Ovary (tissue), 3 donors: ENCODE data around the gene PBXIP1.

Experiments used
- POLR2A ChIP-seq: fragments of 450-650 bp; IDR thresholded peaks from one replicate; pipeline ENCODE4 v1.6.1; 2017; ENCODE audit warnings: antibody characterized with exemption, mild to moderate bottlenecking, moderate library complexity
- TF ChIP-seq, protein P1 (sequence below), 3 donors: fragments of 450-650 bp in 2 of 3; fragments of 200-600 bp in 1 of 3; IDR thresholded peaks; one replicate each; pipeline versions ENCODE4 v1.5.1 to v1.8.0; 2016 to 2022; ENCODE audit warnings: antibody characterized with exemption in 3 of 3, mild to moderate bottlenecking in 1 of 3
- donor health status: DM: no; HTN: no; CAD: no.

DNA sequence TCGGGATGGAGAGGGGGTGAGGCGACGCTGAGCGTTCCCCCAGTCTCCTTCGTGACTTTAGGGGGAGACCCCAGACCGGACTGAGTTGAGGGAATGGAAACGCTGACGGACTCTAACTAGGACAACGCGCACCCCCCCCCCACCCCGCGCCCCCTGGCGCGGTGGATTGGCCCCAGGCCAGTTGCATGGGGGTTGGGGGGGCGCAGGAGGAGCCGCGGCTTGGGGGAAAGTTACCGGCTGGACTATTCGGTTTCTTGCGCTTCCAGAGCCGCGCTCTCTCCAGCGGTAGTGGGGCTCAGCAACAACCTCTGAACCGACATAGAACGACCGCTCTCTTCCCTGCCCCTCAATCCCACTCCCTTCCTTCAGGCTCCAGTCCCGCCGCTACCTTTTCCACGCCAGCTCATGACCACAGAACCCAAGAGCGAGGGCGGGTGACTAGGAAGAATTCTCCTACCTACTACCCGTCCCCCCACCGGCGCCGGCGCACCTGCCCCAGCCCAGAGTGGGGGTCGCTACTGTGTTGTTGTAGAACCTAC is 47.4 kb upstream of the PBXIP1 start:
- TF ChIP-seq, protein P1, sequence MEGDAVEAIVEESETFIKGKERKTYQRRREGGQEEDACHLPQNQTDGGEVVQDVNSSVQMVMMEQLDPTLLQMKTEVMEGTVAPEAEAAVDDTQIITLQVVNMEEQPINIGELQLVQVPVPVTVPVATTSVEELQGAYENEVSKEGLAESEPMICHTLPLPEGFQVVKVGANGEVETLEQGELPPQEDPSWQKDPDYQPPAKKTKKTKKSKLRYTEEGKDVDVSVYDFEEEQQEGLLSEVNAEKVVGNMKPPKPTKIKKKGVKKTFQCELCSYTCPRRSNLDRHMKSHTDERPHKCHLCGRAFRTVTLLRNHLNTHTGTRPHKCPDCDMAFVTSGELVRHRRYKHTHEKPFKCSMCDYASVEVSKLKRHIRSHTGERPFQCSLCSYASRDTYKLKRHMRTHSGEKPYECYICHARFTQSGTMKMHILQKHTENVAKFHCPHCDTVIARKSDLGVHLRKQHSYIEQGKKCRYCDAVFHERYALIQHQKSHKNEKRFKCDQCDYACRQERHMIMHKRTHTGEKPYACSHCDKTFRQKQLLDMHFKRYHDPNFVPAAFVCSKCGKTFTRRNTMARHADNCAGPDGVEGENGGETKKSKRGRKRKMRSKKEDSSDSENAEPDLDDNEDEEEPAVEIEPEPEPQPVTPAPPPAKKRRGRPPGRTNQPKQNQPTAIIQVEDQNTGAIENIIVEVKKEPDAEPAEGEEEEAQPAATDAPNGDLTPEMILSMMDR (IDR thresholded peaks at IDR 0.05), result no peak
- TF ChIP-seq POLR2A, result no peak
